Trophoblast cell (in vitro differentiated cells and primary cell): Measurements from ENCODE around the gene QSOX1.

Source experiments
- DNase-seq, 2 donors: peaks; one replicate each; pipeline ENCODE4 v3.0.0-alpha.2; 2016
- H2AFZ ChIP-seq: 2 replicates; pipeline ENCODE4 v1.6.1; 2013; ENCODE audit warnings: low read length, moderate library complexity, mild to moderate bottlenecking; ENCODE audit not compliant: insufficient read depth, poor library complexity
- H2AK5ac ChIP-seq: 2 replicates; pipeline ENCODE4 v1.6.1; 2013; ENCODE audit warnings: mild to moderate bottlenecking, low read length
- H2BK120ac ChIP-seq: 2 replicates; pipeline ENCODE4 v1.6.1; 2013; ENCODE audit warnings: low read length, mild to moderate bottlenecking, moderate library complexity; ENCODE audit not compliant: insufficient read depth, poor library complexity
- H2BK12ac ChIP-seq: 2 replicates; pipeline ENCODE4 v1.6.1; 2013; ENCODE audit warnings: mild to moderate bottlenecking, low read length, moderate library complexity
- H2BK5ac ChIP-seq: 2 replicates; pipeline ENCODE4 v1.6.1; 2013; ENCODE audit warnings: low read length, low read depth, moderate library complexity, mild to moderate bottlenecking; ENCODE audit not compliant: poor library complexity
- H3K14ac ChIP-seq: 2 replicates; pipeline ENCODE4 v1.6.1; 2013; ENCODE audit warnings: mild to moderate bottlenecking, low read length
- H3K18ac ChIP-seq: 2 replicates; pipeline ENCODE4 v1.6.1; 2013; ENCODE audit warnings: mild to moderate bottlenecking, low read length
- H3K23ac ChIP-seq: 2 replicates; pipeline ENCODE4 v1.6.1; 2013; ENCODE audit warnings: low read length
- H3K27ac ChIP-seq: 2 replicates; pipeline ENCODE4 v1.5.1; 2013; ENCODE audit warnings: low read depth, mild to moderate bottlenecking, inconsistent platforms, low read length, moderate library complexity
- H3K27me3 ChIP-seq: 2 replicates; pipeline ENCODE4 v1.6.1; 2013; ENCODE audit warnings: inconsistent platforms, mild to moderate bottlenecking, low read length, moderate library complexity; ENCODE audit not compliant: insufficient read depth
- H3K36me3 ChIP-seq, 2 experiments: 1 replicate in 1 of 2; 2 replicates in 1 of 2; pipeline ENCODE4 v1.6.1; 2013; ENCODE audit warnings: low read length in 2 of 2, mild to moderate bottlenecking in 2 of 2, moderate library complexity in 1 of 2; ENCODE audit not compliant: insufficient read depth in 2 of 2, control insufficient read depth in 1 of 2
- H3K4ac ChIP-seq: 2 replicates; pipeline ENCODE4 v1.6.1; 2013; ENCODE audit warnings: low read depth, mild to moderate bottlenecking, low read length, moderate library complexity
- H3K4me1 ChIP-seq, 2 experiments: 1 replicate in 1 of 2; 2 replicates in 1 of 2; pipeline ENCODE4 v1.6.1; 2013; ENCODE audit warnings: low read length in 2 of 2, mild to moderate bottlenecking in 2 of 2, moderate library complexity in 1 of 2; ENCODE audit not compliant: insufficient read depth in 2 of 2, control insufficient read depth in 1 of 2
- H3K4me2 ChIP-seq: 2 replicates; pipeline ENCODE4 v1.6.1; 2013; ENCODE audit warnings: inconsistent platforms, mild to moderate bottlenecking, low read length, moderate library complexity
- H3K4me3 ChIP-seq: 2 replicates; pipeline ENCODE4 v1.5.1; 2013; ENCODE audit warnings: mild to moderate bottlenecking, low read depth, low read length, inconsistent platforms
- H3K79me1 ChIP-seq: one replicate; pipeline ENCODE4 v1.6.1; 2013; ENCODE audit warnings: low read length
- H3K79me2 ChIP-seq: 2 replicates; pipeline ENCODE4 v1.6.1; 2013; ENCODE audit warnings: low read length, mild to moderate bottlenecking; ENCODE audit not compliant: control insufficient read depth, insufficient read depth, poor library complexity
- H3K9ac ChIP-seq: 2 replicates; pipeline ENCODE4 v1.6.1; 2013; ENCODE audit warnings: mild to moderate bottlenecking, low read length
- H3K9me3 ChIP-seq: 2 replicates; pipeline ENCODE4 v1.6.1; 2013; ENCODE audit warnings: low read depth, mild to moderate bottlenecking, control low read depth, inconsistent platforms, low read length; ENCODE audit not compliant: insufficient read depth
- H4K12ac ChIP-seq: 2 replicates; pipeline ENCODE4 v1.6.1; 2013; ENCODE audit warnings: low read depth, mild to moderate bottlenecking, low read length, moderate library complexity
- H4K8ac ChIP-seq: 2 replicates; pipeline ENCODE4 v1.6.1; 2013; ENCODE audit warnings: low read depth, mild to moderate bottlenecking, low read length, moderate library complexity
- H4K91ac ChIP-seq: one replicate; pipeline ENCODE4 v1.6.1; 2013; ENCODE audit warnings: low read depth, mild to moderate bottlenecking, low read length, moderate library complexity
- WGBS: extraction: QIAGEN DNeasy Blood & Tissue Kit; methylation state at CpG from one replicate; pipeline ENCODE4 v1.1.7; 2013; ENCODE audit warnings: missing lambda C conversion rate; ENCODE audit not compliant: insufficient read length, insufficient coverage; ENCODE audit errors: extremely low coverage; 5-methylcytosine and 5-hydroxymethylcytosine counted together

Gene QSOX1

DNA sequence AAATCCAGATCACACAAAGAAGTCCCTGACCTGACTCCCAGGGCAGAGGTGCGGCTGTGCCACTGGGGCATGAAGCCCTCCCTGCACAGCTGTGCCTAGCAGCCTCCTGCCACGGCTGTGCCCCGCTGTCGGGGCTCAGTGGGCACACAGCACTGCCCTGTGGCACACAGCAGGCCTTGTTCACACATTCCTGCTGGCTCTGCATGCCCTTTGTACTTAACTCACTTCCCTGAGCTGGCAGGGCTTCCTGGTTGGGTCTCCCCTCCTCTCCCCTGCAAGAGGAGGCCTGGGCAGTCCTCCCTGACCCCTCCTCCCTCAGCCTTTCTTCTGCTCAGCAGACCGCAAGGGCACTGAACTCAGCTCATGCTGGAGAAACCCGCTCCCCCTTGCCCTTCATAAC, 90.2 kb downstream of the QSOX1 start:
- Histone ChIP-seq H3K79me2 (no peaks in the 10 kb centered on the region), H3K23ac (no peak overlapping the region), H4K8ac (no peak overlapping the region), H3K79me1 (no peaks in the 10 kb centered on the region), H3K9me3 (peaks cover 4% of the 10 kb centered on the region), H2AFZ (no peak overlapping the region), H3K4me3 (no peak overlapping the region), H3K18ac (no peak overlapping the region), H3K4ac (no peak overlapping the region), H3K36me3 (no peaks in the 10 kb centered on the region), H2BK120ac (no peak overlapping the region), H3K14ac (no peak overlapping the region), H2BK5ac (no peak overlapping the region), H3K4me1 (no peaks in the 10 kb centered on the region), H4K91ac (no peak overlapping the region), H3K27me3 (no peaks in the 10 kb centered on the region), H4K12ac (no peak overlapping the region), H2AK5ac (no peak overlapping the region), H3K27ac (no peak overlapping the region), H2BK12ac (no peak overlapping the region), H3K9ac (no peak overlapping the region), H3K4me2 (no peak overlapping the region)
- no peak for DNase-seq
- no CpG with 5 or more reads among the region's 6 CpGs for WGBS

GRCh38 chr1:180246579-180246978, 91.9 kb downstream of the QSOX1 start:
- no peak overlapping the region for H4K91ac ChIP-seq
- no peak overlapping the region for H3K18ac ChIP-seq
- H3K4me3 ChIP-seq: no peak overlapping the region
- no CpG with 5 or more reads among the region's 5 CpGs for WGBS
- no peak overlapping the region for H3K9ac ChIP-seq
- H3K4ac ChIP-seq: no peak overlapping the region
- H2BK120ac ChIP-seq: no peak overlapping the region
- no peaks in the 10 kb centered on the region for H3K36me3 ChIP-seq
- H3K27me3 ChIP-seq: no peaks in the 10 kb centered on the region
- H3K4me1 ChIP-seq: no peaks in the 10 kb centered on the region
- DNase-seq: no peak
- H2AK5ac ChIP-seq: no peak overlapping the region
- H2AFZ ChIP-seq: no peak overlapping the region
- no peak overlapping the region for H3K4me2 ChIP-seq
- no peak overlapping the region for H3K14ac ChIP-seq
- H2BK5ac ChIP-seq: no peak overlapping the region
- no peaks in the 10 kb centered on the region for H3K79me2 ChIP-seq
- no peaks in the 10 kb centered on the region for H3K79me1 ChIP-seq
- H3K9me3 ChIP-seq: peaks cover 4% of the 10 kb centered on the region
- H4K12ac ChIP-seq: no peak overlapping the region
- no peak overlapping the region for H4K8ac ChIP-seq
- H3K23ac ChIP-seq: no peak overlapping the region
- H2BK12ac ChIP-seq: no peak overlapping the region
- no peak overlapping the region for H3K27ac ChIP-seq

- H4K12ac ChIP-seq: no peak overlapping the region
- H3K9ac ChIP-seq: no peak overlapping the region
- H2BK5ac ChIP-seq: no peak overlapping the region
- no CpG with 5 or more reads among the region's 3 CpGs for WGBS
- no peaks in the 10 kb centered on the region for H3K36me3 ChIP-seq
- DNase-seq: no peak
- H3K9me3 ChIP-seq: peaks cover 4% of the 10 kb centered on the region
- no peak overlapping the region for H2AK5ac ChIP-seq
- no peak overlapping the region for H2BK120ac ChIP-seq
- H3K79me1 ChIP-seq: no peaks in the 10 kb centered on the region
- H4K8ac ChIP-seq: no peak overlapping the region
- H3K79me2 ChIP-seq: no peaks in the 10 kb centered on the region
- H3K27me3 ChIP-seq: no peaks in the 10 kb centered on the region
- no peak overlapping the region for H2BK12ac ChIP-seq
- H3K23ac ChIP-seq: no peak overlapping the region
- no peak overlapping the region for H3K4ac ChIP-seq
- H4K91ac ChIP-seq: no peak overlapping the region
- no peak overlapping the region for H3K4me2 ChIP-seq
- no peak overlapping the region for H3K14ac ChIP-seq
- H3K18ac ChIP-seq: no peak overlapping the region
- H2AFZ ChIP-seq: no peak overlapping the region
- H3K4me3 ChIP-seq: no peak overlapping the region
- H3K4me1 ChIP-seq: no peaks in the 10 kb centered on the region
- no peak overlapping the region for H3K27ac ChIP-seq
Measured at GRCh38 chr1:180247061-180247460, 92.4 kb downstream of the QSOX1 start.

DNA sequence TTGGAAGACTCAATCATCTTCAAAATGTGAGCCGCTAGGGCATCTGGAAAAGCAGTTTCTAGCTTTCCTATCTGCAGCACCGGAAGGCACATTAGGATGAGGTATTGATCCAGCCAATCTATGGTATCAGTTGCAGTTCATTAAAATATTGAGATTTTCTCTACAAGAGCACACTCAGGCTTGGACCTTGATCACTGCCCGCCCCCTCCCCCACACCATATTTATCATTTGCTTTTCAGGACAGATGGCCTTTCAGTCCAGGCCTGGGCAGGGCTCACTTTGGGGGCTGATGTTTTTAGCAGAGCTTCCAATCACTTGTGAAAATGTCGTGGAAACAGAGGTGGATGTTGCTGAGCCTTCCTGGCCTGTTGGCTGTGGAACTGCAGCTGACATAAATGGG, 92.9 kb downstream of the QSOX1 start:
- Histone ChIP-seq H3K18ac (no peak overlapping the region), H3K36me3 (no peaks in the 10 kb centered on the region), H3K4me1 (no peaks in the 10 kb centered on the region), H2BK120ac (no peak overlapping the region), H3K9me3 (peaks cover 4% of the 10 kb centered on the region), H4K91ac (no peak overlapping the region), H3K23ac (no peak overlapping the region), H2BK12ac (no peak overlapping the region), H3K79me1 (no peaks in the 10 kb centered on the region), H2AFZ (no peak overlapping the region), H3K4me2 (no peak overlapping the region), H3K14ac (no peak overlapping the region), H2AK5ac (no peak overlapping the region), H3K27ac (no peak overlapping the region), H3K9ac (no peak overlapping the region), H3K4me3 (no peak overlapping the region), H3K79me2 (no peaks in the 10 kb centered on the region), H4K8ac (no peak overlapping the region), H3K4ac (no peak overlapping the region), H2BK5ac (no peak overlapping the region), H4K12ac (no peak overlapping the region), H3K27me3 (no peaks in the 10 kb centered on the region)
- no CpG with 5 or more reads among the region's 4 CpGs for WGBS
- no peak for DNase-seq
